PC-3 (cell line): Measurements from ENCODE around the gene SERPINA4. TPM values are rescaled to one million over a fixed set of nuclear protein-coding genes. Genes with fewer than 3 reads are reported as not detected.

Experiments used
- ATAC-seq: fragments of 200-7000 bp; cut with Tn5 transposase; 2 replicates; pipeline ENCODE4 v1.9.1; 2020; ENCODE audit warnings: mild to moderate bottlenecking, moderate library complexity
- BruUV-seq: library from RNA; stranded (reverse); fragments of 400-500 nt; replicated peaks from 2 replicates; lab custom pipeline; 2021; lab: Mats Ljungman, UMichigan
- CTCF ChIA-PET: fragments of 300-600 bp; sonication (Branson Sonifier 250); formaldehyde crosslinking; loops from one replicate; lab custom pipeline; 2022; ENCODE audit warnings: antibody characterized with exemption; lab: Charles Lee
- POLR2A ChIA-PET: fragments of 300-600 bp; sonication (Branson Sonifier 250); formaldehyde crosslinking; loops from one replicate; lab custom pipeline; 2022; ENCODE audit warnings: antibody characterized with exemption; ENCODE audit not compliant: unreplicated experiment; lab: Charles Lee
- DNase-seq: peaks from one replicate; pipeline ENCODE4 v3.0.0-alpha.2; 2015
- H2AFZ ChIP-seq: fragments of 300-600 bp; sonication (generic); 2 replicates; pipeline ENCODE4 v1.6.0; 2016; ENCODE audit warnings: antibody characterized with exemption, low read length
- H3F3A ChIP-seq: fragments of 300-600 bp; sonication (generic); one replicate; pipeline ENCODE4 v1.6.0; 2017; ENCODE audit warnings: antibody characterized with exemption, low read length, control low read depth, mild to moderate bottlenecking; ENCODE audit not compliant: unreplicated experiment
- H3K27ac ChIP-seq: fragments of 300-600 bp; sonication (generic); 2 replicates; pipeline ENCODE4 v1.5.1; 2016; ENCODE audit warnings: mild to moderate bottlenecking, low read length
- H3K27me3 ChIP-seq: fragments of 300-600 bp; sonication (generic); 2 replicates; pipeline ENCODE4 v1.6.1; 2016; ENCODE audit warnings: low read length, mixed read lengths
- H3K36me3 ChIP-seq: fragments of 300-600 bp; sonication (generic); 2 replicates; pipeline ENCODE4 v1.6.1; 2016; ENCODE audit warnings: low read depth, mixed run types, low read length, mixed read lengths
- H3K4me1 ChIP-seq: fragments of 300-600 bp; sonication (generic); 2 replicates; pipeline ENCODE4 v1.5.1; 2016; ENCODE audit warnings: low read length; ENCODE audit not compliant: insufficient read depth
- H3K4me2 ChIP-seq: fragments of 300-600 bp; sonication (generic); 2 replicates; pipeline ENCODE4 v1.6.0; 2016; ENCODE audit warnings: low read length
- H3K4me3 ChIP-seq: fragments of 300-600 bp; sonication (generic); 2 replicates; pipeline ENCODE4 v1.5.1; 2016; ENCODE audit warnings: mild to moderate bottlenecking, low read length, mixed read lengths
- H3K79me2 ChIP-seq: fragments of 300-600 bp; sonication (generic); 2 replicates; pipeline ENCODE4 v1.6.1; 2017; ENCODE audit warnings: low read length, mixed read lengths
- H3K9ac ChIP-seq: fragments of 300-600 bp; sonication (generic); 2 replicates; pipeline ENCODE4 v1.6.0; 2016; ENCODE audit warnings: mild to moderate bottlenecking, low read length
- H3K9me2 ChIP-seq: fragments of 300-600 bp; sonication (generic); replicated peaks from 2 replicates; pipeline ENCODE4 v1.6.1; 2016; ENCODE audit warnings: mixed run types, low read length, mixed read lengths
- H3K9me3 ChIP-seq: fragments of 300-600 bp; sonication (generic); 2 replicates; pipeline ENCODE4 v1.6.1; 2016; ENCODE audit warnings: low read length, mixed read lengths
- H4K20me1 ChIP-seq: fragments of 300-600 bp; sonication (generic); 2 replicates; pipeline ENCODE4 v1.6.1; 2016; ENCODE audit warnings: low read length, mixed read lengths
- CTCF ChIP-seq: fragments of 300-600 bp; sonication (generic); conservative IDR thresholded peaks from 2 replicates; pipeline ENCODE4 v1.5.1; 2017; ENCODE audit warnings: antibody characterized with exemption, low read depth, mild to moderate bottlenecking, low read length
- EZH2 ChIP-seq: fragments of 300-600 bp; sonication (generic); IDR thresholded peaks from one replicate; pipeline ENCODE4 v1.6.1; 2017; ENCODE audit warnings: antibody characterized with exemption, mild to moderate bottlenecking, low read length; ENCODE audit not compliant: unreplicated experiment
- EZH2phosphoT487 ChIP-seq: fragments of 300-600 bp; sonication (generic); IDR thresholded peaks from 2 replicates; pipeline ENCODE4 v1.6.1; 2018; ENCODE audit warnings: mild to moderate bottlenecking, antibody characterized with exemption, low read length, borderline replicate concordance
- intact Hi-C: fragments of 100-400 bp; cut with micrococcal nuclease; formaldehyde crosslinking; loops from 2 replicates; pipeline ENCODE4 v1.9.0; 2023
- total RNA-seq: library from RNA; depleted of rRNA; stranded (reverse); fragments of >200 nt; gene quantifications from 2 replicates; pipeline ENCODE4 v1.2.3, GENCODE V29; 2014

Gene SERPINA4
- total RNA-seq, 1 experiment from 2014 or later, result not detected

DNA sequence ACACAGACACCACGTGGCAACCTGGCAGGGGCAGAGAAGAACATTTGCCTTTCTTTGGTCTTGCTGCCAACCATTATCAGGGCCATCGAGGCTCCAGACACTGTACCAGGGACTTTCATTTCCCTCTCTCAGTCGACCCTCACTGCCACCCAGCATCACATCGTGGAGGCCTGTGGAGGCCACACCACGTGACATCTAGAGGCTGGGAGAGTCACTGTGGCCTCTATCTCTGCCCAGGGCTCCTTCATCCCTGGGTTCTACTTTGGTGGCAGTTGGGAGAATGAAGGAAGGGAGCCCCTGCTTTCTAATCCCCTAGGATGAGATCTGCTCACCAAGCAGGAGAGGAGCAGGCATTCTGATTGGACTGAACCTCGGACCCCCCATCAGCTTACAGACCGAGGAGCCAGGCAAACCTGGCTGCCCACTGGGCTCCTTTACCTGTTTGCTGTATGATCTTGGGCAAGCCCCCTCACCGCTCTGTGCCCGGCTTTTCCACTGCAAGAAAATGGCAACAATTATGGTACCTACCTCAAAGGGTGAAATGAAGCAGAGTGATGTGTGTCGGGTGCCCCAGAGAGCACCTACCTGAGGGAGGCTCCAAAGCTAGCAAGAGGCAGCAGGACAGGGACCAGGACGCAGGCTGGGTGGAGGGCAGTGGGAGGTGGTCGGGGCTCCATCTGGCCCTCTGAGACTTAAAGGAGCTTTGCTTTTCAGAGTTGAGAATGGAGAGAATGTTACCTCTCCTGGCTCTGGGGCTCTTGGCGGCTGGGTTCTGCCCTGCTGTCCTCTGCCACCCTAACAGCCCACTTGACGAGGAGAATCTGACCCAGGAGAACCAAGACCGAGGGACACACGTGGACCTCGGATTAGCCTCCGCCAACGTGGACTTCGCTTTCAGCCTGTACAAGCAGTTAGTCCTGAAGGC lies 52.7 kb downstream of the SERPINA4 start:
- no TSS peak for BruUV-seq
- no peaks in the 10 kb centered on the region for H3K27me3 ChIP-seq
- intact Hi-C loops, result no loop called here
- TF ChIP-seq CTCF, result no peak
- TF ChIP-seq EZH2, result no peak
- H4K20me1 ChIP-seq, result no peaks in the 10 kb centered on the region
- ChIA-PET POLR2A (no interaction called here), CTCF (no interaction called here)
- peaks cover 10% of the 10 kb centered on the region; the same call in 1 of the 2 replicates for H3K9me3 ChIP-seq
- no peaks in the 10 kb centered on the region for H3K79me2 ChIP-seq
- H3K9me2 ChIP-seq, result no peaks in the 10 kb centered on the region
- no peak overlapping the region for H3K4me3 ChIP-seq
- H3K27ac ChIP-seq, result no peak overlapping the region
- DNase-seq, result no peak
- H3K4me1 ChIP-seq, result no peaks in the 10 kb centered on the region
- ATAC-seq, result no peak
- H3K4me2 ChIP-seq, result no peak overlapping the region
- no peak overlapping the region for H3K9ac ChIP-seq
- H3K36me3 ChIP-seq, result no peaks in the 10 kb centered on the region
- no peak overlapping the region for H2AFZ ChIP-seq
- H3F3A ChIP-seq, result no peaks in the 10 kb centered on the region

DNA sequence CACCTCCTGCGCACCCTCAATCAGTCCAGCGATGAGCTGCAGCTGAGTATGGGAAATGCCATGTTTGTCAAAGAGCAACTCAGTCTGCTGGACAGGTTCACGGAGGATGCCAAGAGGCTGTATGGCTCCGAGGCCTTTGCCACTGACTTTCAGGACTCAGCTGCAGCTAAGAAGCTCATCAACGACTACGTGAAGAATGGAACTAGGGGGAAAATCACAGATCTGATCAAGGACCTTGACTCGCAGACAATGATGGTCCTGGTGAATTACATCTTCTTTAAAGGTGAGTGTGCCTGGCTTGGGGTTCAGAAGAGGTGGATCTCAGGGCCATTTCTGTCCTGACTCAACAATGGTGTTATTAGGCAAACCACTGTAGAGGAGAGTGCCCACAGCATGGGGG lies 53.6 kb downstream of the SERPINA4 start:
- POLR2A ChIA-PET, result no interaction called here

More for the DNA sequence above, 53.6 kb downstream of the SERPINA4 start:
- CTCF ChIA-PET, result no interaction called here
- no peak for ATAC-seq
- Histone ChIP-seq H3K9ac (no peak overlapping the region), H3K4me1 (no peaks in the 10 kb centered on the region), H2AFZ (no peak overlapping the region), H4K20me1 (no peaks in the 10 kb centered on the region), H3K4me3 (no peak overlapping the region), H3K4me2 (no peak overlapping the region), H3F3A (no peaks in the 10 kb centered on the region), H3K27ac (no peak overlapping the region), H3K9me2 (no peaks in the 10 kb centered on the region), H3K79me2 (no peaks in the 10 kb centered on the region), H3K36me3 (no peaks in the 10 kb centered on the region), H3K9me3 (peaks cover 11% of the 10 kb centered on the region; the same call in 1 of the 2 replicates), H3K27me3 (no peaks in the 10 kb centered on the region)
- intact Hi-C loops, result no loop called here
- DNase-seq, result no peak
- no peak for TF ChIP-seq CTCF
- TF ChIP-seq EZH2phosphoT487, result no peak
- no peak for TF ChIP-seq EZH2
- BruUV-seq, result no TSS peak
